Brain microvascular endothelial cell (primary cell): Measurements from ENCODE around the gene FAM117A.

ENCODE experiments used
- DNase-seq: peaks from one replicate; pipeline ENCODE4 v3.0.0-alpha.2; 2020
- H3K27ac ChIP-seq: fragments of 250-450 bp; sonication (Bioruptor Pico); 2 replicates; pipeline ENCODE4 v1.5.1; 2020; ENCODE audit warnings: mild to moderate bottlenecking, moderate library complexity
- H3K27me3 ChIP-seq: fragments of 250-450 bp; sonication (Bioruptor Pico); replicated peaks from 2 replicates; pipeline ENCODE4 v1.5.1; 2020; ENCODE audit warnings: mild to moderate bottlenecking
- H3K36me3 ChIP-seq: fragments of 250-450 bp; sonication (Bioruptor Pico); replicated peaks from 2 replicates; pipeline ENCODE4 v1.5.1; 2020; ENCODE audit warnings: mild to moderate bottlenecking
- H3K4me3 ChIP-seq: 2 replicates; pipeline ENCODE4 v1.5.1; 2011; ENCODE audit warnings: low read depth, mild to moderate bottlenecking, control low read depth, low read length, moderate library complexity
- CTCF ChIP-seq: IDR thresholded peaks from 2 replicates; pipeline ENCODE4 v1.5.1; 2011; ENCODE audit warnings: low read depth, mild to moderate bottlenecking, moderate library complexity, low read length, control low read depth, inconsistent platforms; ENCODE audit errors: missing control alignments
- in situ Hi-C: cut with HindIII; loops from 2 replicates; pipeline ENCODE4 v1.10.0; 2017; ENCODE audit warnings: low sequenced_read_pairs, low pct_ligation_motif_present

The FAM117A gene

GRCh38 chr17:49783791-49784190, 19.9 kb upstream of the FAM117A start:
- DNase-seq, result no peak
- in situ Hi-C loops, result no loop called here
- Histone ChIP-seq H3K27ac (no peak overlapping the region), H3K4me3 (no peak overlapping the region), H3K36me3 (peaks cover 2% of the 10 kb centered on the region), H3K27me3 (no peaks in the 10 kb centered on the region)
- TF ChIP-seq CTCF, result no peak

GRCh38 chr17:49783071-49783715, 19.3 kb upstream of the FAM117A start:
- no peak for TF ChIP-seq CTCF
- Histone ChIP-seq H3K36me3 (no peaks in the 10 kb centered on the region), H3K27me3 (no peaks in the 10 kb centered on the region), H3K4me3 (no peak overlapping the region), H3K27ac (no peak overlapping the region)
- DNase-seq, result no peak
- in situ Hi-C loops, result no loop called here

GRCh38 chr17:49779739-49780231, 15.9 kb upstream of the FAM117A start:
- TF ChIP-seq CTCF, result peak; percentile 68
- H3K4me3 ChIP-seq, result no peak overlapping the region
- in situ Hi-C loops, result no loop called here
- H3K27ac ChIP-seq, result no peak overlapping the region
- peak; percentile 67 for DNase-seq
- no peaks in the 10 kb centered on the region for H3K36me3 ChIP-seq
- H3K27me3 ChIP-seq, result no peaks in the 10 kb centered on the region

GRCh38 chr17:49779156-49779738, 15.3 kb upstream of the FAM117A start:
- no peak overlapping the region for H3K4me3 ChIP-seq
- TF ChIP-seq CTCF, result no peak
- in situ Hi-C loops, result no loop called here
- H3K27me3 ChIP-seq, result no peaks in the 10 kb centered on the region
- H3K36me3 ChIP-seq, result no peaks in the 10 kb centered on the region
- DNase-seq, result no peak
- H3K27ac ChIP-seq, result no peak overlapping the region

GRCh38 chr17:49777563-49777962, 13.6 kb upstream of the FAM117A start:
- Histone ChIP-seq H3K36me3 (no peaks in the 10 kb centered on the region), H3K27ac (no peak overlapping the region), H3K27me3 (no peaks in the 10 kb centered on the region), H3K4me3 (no peak overlapping the region)
- no peak for TF ChIP-seq CTCF
- in situ Hi-C loops, result no loop called here
- no peak for DNase-seq
